GM19035 (cell line): ENCODE data around the gene USP1.

Source experiments
- ATAC-seq: cut with Tn5 transposase; IDR thresholded peaks from one replicate; pipeline ENCODE4 v1.9.1; 2021; ENCODE audit not compliant: unreplicated experiment

USP1 gene

DNA sequence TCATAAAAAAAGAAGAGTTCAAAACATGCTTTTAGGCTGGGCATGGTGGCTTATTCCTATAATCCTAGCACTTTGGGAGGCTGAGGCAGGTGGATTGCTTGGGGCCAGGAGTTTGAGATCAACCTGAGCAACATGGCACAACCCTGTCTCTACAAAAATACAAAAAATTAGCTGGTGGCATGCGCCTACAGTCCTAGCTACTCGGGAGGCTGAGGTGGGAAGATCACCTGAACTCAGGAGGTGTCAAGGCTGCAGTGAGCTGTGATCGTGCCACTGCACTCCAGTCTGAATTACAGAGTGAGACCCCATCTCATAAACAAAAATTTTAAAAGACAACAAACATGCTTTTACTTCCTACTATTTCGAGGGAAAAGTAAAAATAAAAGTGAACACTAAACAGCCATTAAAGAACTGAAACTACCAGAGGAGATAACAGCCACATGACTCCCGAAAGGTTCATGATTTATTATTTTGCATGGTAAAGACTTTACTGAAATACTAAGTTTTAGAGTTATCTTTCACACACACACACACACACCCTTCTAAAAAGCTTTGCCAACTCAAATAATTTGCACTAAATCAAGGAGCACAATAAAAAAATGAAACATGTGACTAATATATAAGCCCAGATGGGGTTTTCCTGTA, 48.1 kb downstream of the USP1 start:
- no peak for ATAC-seq

- no peak for ATAC-seq
Measured at GRCh38 chr1:62487956-62488355, 51.1 kb downstream of the USP1 start.

- no peak for ATAC-seq
Measured at GRCh38 chr1:62492521-62492920, 55.7 kb downstream of the USP1 start.

GRCh38 chr1:62493656-62494055, 56.8 kb downstream of the USP1 start:
- ATAC-seq, result no peak

DNA sequence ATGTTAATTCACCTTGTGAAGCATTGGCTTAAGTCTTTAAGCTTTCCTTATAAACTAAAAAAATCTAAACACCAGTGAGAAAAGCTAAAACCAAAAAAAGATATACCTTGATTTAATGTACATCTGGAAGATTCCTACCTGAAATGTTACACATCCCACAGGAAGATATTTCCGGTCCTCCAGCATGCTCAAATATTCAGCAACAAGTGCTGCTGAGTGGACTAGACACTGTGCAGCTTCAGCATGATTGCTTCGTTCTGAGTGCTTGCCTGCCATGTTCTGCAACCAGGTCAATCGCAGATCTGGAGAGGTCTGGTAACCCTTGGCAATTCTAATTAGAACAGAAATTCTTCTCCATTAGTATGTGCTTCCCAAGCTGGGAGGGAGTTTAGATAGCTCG, 57.3 kb downstream of the USP1 start:
- ATAC-seq, result no peak

- ATAC-seq, result no peak
Measured at GRCh38 chr1:62500210-62500609, 63.4 kb downstream of the USP1 start.
